HepG2 (cell line): ENCODE data around the gene COA1. TPM values are rescaled to one million over a fixed set of nuclear protein-coding genes. Genes with fewer than 3 reads are reported as not detected.

Source experiments
- DDIT3 ChIP-seq: sonication (generic); formaldehyde crosslinking; IDR thresholded peaks from 2 replicates; pipeline ENCODE4 v1.4.0; 2020; ENCODE audit warnings: mild to moderate bottlenecking, missing genetic modification reagents
- ELK4 ChIP-seq: sonication (generic); formaldehyde crosslinking; IDR thresholded peaks from 2 replicates; pipeline ENCODE4 v1.9.0; 2021; ENCODE audit warnings: missing genetic modification reagents, borderline replicate concordance
- GATAD2A ChIP-seq: IDR thresholded peaks from 2 replicates; pipeline ENCODE4 v1.6.1; 2016
- HMGXB3 ChIP-seq: sonication (generic); formaldehyde crosslinking; IDR thresholded peaks from 2 replicates; pipeline ENCODE4 v1.4.0; 2020; ENCODE audit warnings: missing genetic modification reagents, borderline replicate concordance
- HOXA7 ChIP-seq: sonication (generic); formaldehyde crosslinking; IDR thresholded peaks from 2 replicates; pipeline ENCODE4 v1.8.1; 2022; ENCODE audit warnings: mild to moderate bottlenecking, missing genetic modification reagents, moderate library complexity
- KDM5B ChIP-seq: sonication (generic); formaldehyde crosslinking; IDR thresholded peaks from 2 replicates; pipeline ENCODE4 v1.4.0; 2020; ENCODE audit warnings: missing genetic modification reagents, mild to moderate bottlenecking, borderline replicate concordance
- NFYB ChIP-seq: sonication (generic); formaldehyde crosslinking; IDR thresholded peaks from 2 replicates; pipeline ENCODE4 v1.4.0; 2020; ENCODE audit warnings: missing genetic modification reagents
- RNF2 ChIP-seq: fragments of 450-650 bp; conservative IDR thresholded peaks from 2 replicates; pipeline ENCODE4 v1.6.1; 2016; ENCODE audit warnings: low read depth
- SNAPC4 ChIP-seq: sonication (generic); formaldehyde crosslinking; IDR thresholded peaks from 2 replicates; pipeline ENCODE4 v1.4.0; 2020; ENCODE audit warnings: mild to moderate bottlenecking, missing genetic modification reagents
- ZNF644 ChIP-seq: IDR thresholded peaks from 2 replicates; pipeline ENCODE4 v1.6.1; 2016; ENCODE audit warnings: low read depth
- ZNF850 ChIP-seq: sonication (generic); formaldehyde crosslinking; conservative IDR thresholded peaks from 2 replicates; pipeline ENCODE4 v1.9.0; 2021; ENCODE audit warnings: mild to moderate bottlenecking, missing genetic modification reagents
- ZNF891 ChIP-seq: sonication (generic); formaldehyde crosslinking; IDR thresholded peaks from 2 replicates; pipeline ENCODE4 v1.5.0; 2020; ENCODE audit warnings: mild to moderate bottlenecking, missing genetic modification reagents
- polyA plus RNA-seq, 8 experiments: library from polyadenylated mRNA; depleted of rRNA in 3 of 8; stranded (reverse) in 7 of 8; unstranded in 1 of 8; fragments of >200 nt; fragmentation: Illumina TruSeq in 4 of 8; extraction: Trizol in 4 of 8; gene quantifications; 2 replicates each; pipeline versions ENCODE4 v1.2.1 to v1.2.3, GENCODE V29; 2011 to 2016; ENCODE audit warnings: low read depth in 4 of 8, missing spikeins in 1 of 8, mixed read lengths in 1 of 8; ENCODE audit not compliant: insufficient read depth in 1 of 8
- total RNA-seq, 5 experiments: library from RNA; depleted of rRNA; stranded (reverse); fragments of >200 nt; fragmentation: Illumina TruSeq; extraction: Trizol; gene quantifications; 2 replicates each; pipeline ENCODE4 v1.2.3, GENCODE V29; 2016; ENCODE audit warnings: low read depth in 1 of 5

Gene COA1
- total and polyA plus RNA-seq, 2 of the 13 experiments (the other 11 are each of a cell fraction or from before 2014, with no cell fraction given), result 33.2 to 65.7 TPM

GRCh38 chr7:43653891-43654504 lies 75.3 kb downstream of the COA1 start (continued):
- no peak for TF ChIP-seq SNAPC4 (CRISPR knock-in tag)
- no peak for TF ChIP-seq DDIT3 (CRISPR knock-in tag)
- TF ChIP-seq GATAD2A (CRISPR knock-in tag), result 0 out of 2 replicates have a peak, but pooled peaks have one; percentile 17
- no peak for TF ChIP-seq ZNF850 (CRISPR knock-in tag)
- 0 out of 2 replicates have a peak, but pooled peaks have one; percentile 25 for TF ChIP-seq ZNF644 (CRISPR knock-in tag)
- TF ChIP-seq NFYB (CRISPR knock-in tag), result 0 out of 2 replicates have a peak, but pooled peaks have one; percentile 15
- no peak for TF ChIP-seq RNF2
- TF ChIP-seq ELK4 (CRISPR knock-in tag), result no peak
- no peak for TF ChIP-seq KDM5B (CRISPR knock-in tag)
- peak; percentile 98 for TF ChIP-seq HMGXB3
- no peak for TF ChIP-seq HOXA7 (CRISPR knock-in tag)
- TF ChIP-seq ZNF891 (CRISPR knock-in tag), result no peak
